Measurements from ENCODE around the gene TBX2.

The TBX2 gene

DNA sequence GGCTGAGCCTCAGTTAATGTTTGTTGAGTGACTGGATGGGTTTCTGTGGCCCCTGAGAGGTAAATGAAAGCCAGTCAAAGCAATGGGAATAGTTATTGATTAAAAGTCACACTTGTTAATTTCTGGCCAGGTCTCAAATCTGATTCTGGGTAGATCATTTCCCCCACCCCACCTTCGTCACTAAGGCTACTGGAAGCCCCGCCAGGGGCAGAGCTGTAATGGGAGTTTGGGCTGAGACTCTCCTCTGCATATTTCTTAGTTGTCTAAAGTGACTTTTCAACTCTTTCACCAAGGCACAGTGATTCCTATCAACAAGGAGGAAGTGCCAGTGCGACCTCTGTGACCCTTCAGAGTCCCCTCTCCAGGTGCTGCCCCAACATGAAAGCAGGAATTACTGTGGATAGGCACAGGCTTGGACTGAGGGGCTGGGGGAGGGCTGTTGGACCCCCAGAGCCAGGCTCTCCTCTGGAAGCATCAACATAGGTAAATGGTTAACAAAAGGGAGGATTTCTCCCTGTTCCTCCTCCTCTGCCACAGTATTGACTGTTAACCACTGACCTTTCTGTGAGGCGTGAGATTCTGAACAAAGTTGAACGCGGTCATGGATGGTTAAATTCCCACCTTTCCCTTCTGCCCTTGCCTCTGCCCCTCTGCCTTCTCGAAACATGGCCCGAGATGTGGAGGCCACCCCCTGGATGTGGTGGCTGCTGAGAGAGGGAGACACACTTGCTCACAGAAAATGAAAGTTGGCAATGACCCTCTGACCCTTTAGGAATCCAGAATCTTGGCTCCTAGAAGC is 20.8 kb upstream of the TBX2 start:
- DNase-seq (ENCODE audit: low spot score), result no peak
- ChIA-PET CTCF (no interaction called here), POLR2A (ENCODE audit: low non-redundant PET) (no interaction called here)
- no peak for TF ChIP-seq CTCF (conservative IDR thresholded peaks at IDR 0.05; ENCODE audit: low read depth)
- H3K27ac ChIP-seq, result no peak overlapping the region

DNA sequence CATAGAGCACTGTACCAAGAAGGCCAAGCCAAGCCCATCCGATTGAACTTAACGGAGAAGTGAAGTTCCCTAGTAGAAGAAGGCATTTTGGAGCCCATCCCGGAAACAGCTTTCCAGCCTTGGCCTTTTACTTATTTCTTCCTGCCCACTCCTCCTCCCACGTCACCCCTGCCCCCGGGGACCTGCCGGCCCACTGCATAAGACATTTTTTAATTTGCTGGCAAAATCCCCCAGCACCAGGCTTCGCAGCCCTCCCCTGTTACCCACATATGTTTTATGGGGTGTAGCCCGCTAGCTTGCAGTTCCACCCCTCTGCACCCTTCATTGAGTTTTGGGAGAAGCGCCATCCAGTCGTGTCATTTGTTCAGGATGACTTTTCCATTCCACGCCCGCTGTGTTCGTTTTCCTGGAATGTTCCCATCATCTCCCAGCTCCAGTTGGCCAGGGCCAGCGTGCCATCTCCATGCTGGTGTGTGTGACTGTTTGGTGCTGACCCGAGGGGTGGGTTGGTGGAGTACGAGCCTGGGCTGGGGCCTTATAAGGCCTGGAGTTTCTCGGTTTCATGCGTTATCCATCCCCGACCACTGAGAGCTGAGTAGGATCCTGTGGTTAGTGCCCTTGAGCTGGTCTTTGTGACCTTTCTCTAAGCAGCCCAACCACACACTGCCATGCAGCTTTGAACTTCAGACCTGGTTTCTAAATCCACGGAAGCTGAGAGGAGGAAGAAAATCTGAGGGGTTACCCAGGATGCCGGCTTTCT is 20.0 kb upstream of the TBX2 start:
- no peak overlapping the region for H3K27ac ChIP-seq
- DNase-seq (ENCODE audit: low spot score), result no peak
- CTCF ChIA-PET, result interaction anchor here (0.6 kb wide), 1 partner anchor 11 kb away, joined by 3 read pairs; no protein-coding TSS in a partner anchor
- no peak for TF ChIP-seq CTCF (conservative IDR thresholded peaks at IDR 0.05; ENCODE audit: low read depth)
- POLR2A ChIA-PET (ENCODE audit: low non-redundant PET), result no interaction called here

DNA sequence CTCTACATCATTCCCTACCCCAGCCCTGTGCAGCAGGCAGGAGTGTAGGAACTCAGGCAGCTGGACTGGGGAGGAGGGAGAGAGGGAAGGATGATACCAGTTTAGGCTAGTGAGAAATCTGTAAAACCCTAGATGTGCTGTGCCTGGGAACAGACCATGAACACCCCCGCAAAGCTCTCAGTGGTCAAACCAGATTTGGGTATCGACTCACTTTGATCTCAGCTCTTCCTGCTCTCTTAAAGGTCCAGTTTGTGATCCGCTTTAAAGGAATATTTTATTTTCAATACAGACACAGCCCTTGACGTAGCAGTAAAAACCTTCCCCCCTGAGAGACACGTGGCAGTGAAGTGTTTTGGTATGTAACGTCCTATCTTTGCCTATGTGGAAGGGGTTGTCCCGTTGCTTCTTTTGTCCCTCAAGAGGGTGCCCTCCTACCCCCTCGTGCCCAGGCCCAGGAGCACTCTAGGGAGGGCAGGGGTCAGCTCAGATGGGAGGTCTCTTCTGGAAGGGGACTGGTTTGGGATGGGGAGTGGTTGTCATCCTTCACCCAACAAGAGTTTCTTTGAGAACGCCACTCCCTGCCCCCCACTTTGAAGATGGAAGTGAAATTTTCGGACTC is 19.3 kb upstream of the TBX2 start:
- no peak overlapping the region for H3K27ac ChIP-seq
- DNase-seq (ENCODE audit: low spot score), result no peak
- ChIA-PET POLR2A (ENCODE audit: low non-redundant PET) (no interaction called here), CTCF (interaction anchor here (0.6 kb wide), 1 partner anchor 10 kb away, joined by 3 read pairs; no protein-coding TSS in a partner anchor)
- TF ChIP-seq CTCF (conservative IDR thresholded peaks at IDR 0.05; ENCODE audit: low read depth), result no peak

DNA sequence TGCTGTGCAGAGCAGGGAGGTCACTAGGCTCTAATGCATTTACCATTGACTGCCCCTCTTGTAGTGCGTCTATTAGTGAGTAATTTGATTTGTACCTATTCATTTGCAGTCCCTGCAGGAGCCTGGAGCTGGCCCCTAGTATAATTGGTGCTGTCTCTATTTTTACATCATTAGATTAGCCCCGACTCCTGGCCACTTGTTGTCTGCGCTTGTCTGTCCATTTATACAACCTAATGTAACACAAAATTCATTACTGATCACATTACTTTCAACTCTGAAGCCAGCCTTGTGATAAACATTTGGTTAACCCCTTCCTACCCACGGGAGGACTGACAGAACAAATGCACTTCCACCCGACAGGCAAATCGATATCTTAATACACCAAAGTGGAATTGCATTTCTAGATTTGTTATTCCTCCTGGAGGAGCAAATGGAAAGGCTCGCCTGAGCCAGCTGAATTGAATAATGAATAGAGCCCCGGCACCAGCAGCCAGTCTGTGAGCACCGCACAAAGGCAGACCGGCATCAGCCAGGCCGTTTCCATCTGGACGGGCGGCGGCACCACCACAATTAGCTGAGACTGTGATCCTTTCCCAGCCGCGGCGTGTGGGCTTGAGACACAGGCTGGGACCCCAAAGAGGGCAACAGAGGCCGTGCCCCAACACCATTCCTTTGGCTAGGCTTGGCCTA is 18.7 kb upstream of the TBX2 start:
- no peak for DNase-seq (ENCODE audit: low spot score)
- H3K27ac ChIP-seq, result no peak overlapping the region
- POLR2A ChIA-PET (ENCODE audit: low non-redundant PET), result no interaction called here
- TF ChIP-seq CTCF (conservative IDR thresholded peaks at IDR 0.05; ENCODE audit: low read depth), result no peak
- CTCF ChIA-PET, result interaction anchor here (0.6 kb wide), 1 partner anchor 11 kb away, joined by 3 read pairs; no protein-coding TSS in a partner anchor

DNA sequence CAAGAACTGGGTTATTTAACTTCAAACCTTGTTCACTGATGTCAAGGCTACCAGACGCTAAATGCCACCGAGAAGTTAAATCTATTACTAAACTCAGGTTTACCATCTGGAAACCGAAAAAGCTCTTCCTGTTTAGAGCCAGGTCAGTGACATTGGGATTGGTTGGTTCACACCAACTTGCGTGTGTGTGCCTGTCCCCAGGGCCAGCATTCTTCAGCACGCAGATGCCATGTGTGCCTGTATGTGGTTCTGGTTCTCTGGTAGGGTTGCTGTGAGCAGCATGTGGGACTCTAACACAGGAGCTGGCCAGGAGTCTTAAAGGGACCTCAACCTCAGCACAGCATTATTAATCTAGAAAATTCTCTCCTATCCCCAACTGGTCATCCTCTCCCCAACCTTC is 18.1 kb upstream of the TBX2 start:
- no peak for DNase-seq (ENCODE audit: low spot score)
- CTCF ChIA-PET, result interaction anchor here (0.6 kb wide), 1 partner anchor 10 kb away, joined by 3 read pairs; no protein-coding TSS in a partner anchor
- no peak for TF ChIP-seq CTCF (conservative IDR thresholded peaks at IDR 0.05; ENCODE audit: low read depth)
- POLR2A ChIA-PET (ENCODE audit: low non-redundant PET), result no interaction called here
- no peak overlapping the region for H3K27ac ChIP-seq
